Caco-2 (cell line): ENCODE data around the gene ATP6V0C. TPM values are rescaled to one million over a fixed set of nuclear protein-coding genes. Genes with fewer than 3 reads are reported as not detected.

ENCODE experiments used
- BruUV-seq: library from RNA; stranded (reverse); fragments of 400-500 nt; replicated peaks from 2 replicates; lab custom pipeline; 2021; lab: Mats Ljungman, UMichigan
- CTCF ChIA-PET: fragments of 300-600 bp; sonication (Branson Sonifier 250); formaldehyde crosslinking; loops from one replicate; lab custom pipeline; 2022; ENCODE audit warnings: antibody characterized with exemption; lab: Charles Lee
- POLR2A ChIA-PET: fragments of 300-600 bp; sonication (Branson Sonifier 250); formaldehyde crosslinking; loops from one replicate; lab custom pipeline; 2022; ENCODE audit warnings: antibody characterized with exemption; lab: Charles Lee
- DNase-seq, 2 experiments: peaks; one replicate each; pipeline versions ENCODE4 v3.0.0 to v3.0.0-alpha.2; 2020 to 2022
- H3K27me3 ChIP-seq: replicated peaks from 2 replicates; pipeline ENCODE4 v1.6.0; 2011; ENCODE audit warnings: low read length; ENCODE audit not compliant: control insufficient read depth, insufficient read depth
- H3K36me3 ChIP-seq: 2 replicates; pipeline ENCODE4 v1.5.1; 2011; ENCODE audit warnings: low read length; ENCODE audit not compliant: control insufficient read depth, insufficient read depth
- H3K4me1 ChIP-seq: fragments of 250-450 bp; sonication (Bioruptor Pico); 2 replicates; pipeline ENCODE4 v1.5.1; 2020; ENCODE audit warnings: mild to moderate bottlenecking
- H3K4me3 ChIP-seq: 2 replicates; pipeline ENCODE4 v1.5.1; 2011; ENCODE audit warnings: low read depth, mild to moderate bottlenecking, control low read depth, low read length
- H3K9me3 ChIP-seq: fragments of 250-450 bp; sonication (Bioruptor Pico); 2 replicates; pipeline ENCODE4 v1.5.1; 2020; ENCODE audit warnings: mild to moderate bottlenecking, moderate library complexity
- H3K27ac Mint-ChIP-seq: one replicate; pipeline ENCODE4 v1.8.0; 2022; ENCODE audit warnings: mixed read lengths; ENCODE audit not compliant: unreplicated experiment
- H3K27me3 Mint-ChIP-seq: one replicate; pipeline ENCODE4 v1.8.0; 2022; ENCODE audit warnings: mixed read lengths; ENCODE audit not compliant: insufficient read depth, unreplicated experiment
- H3K36me3 Mint-ChIP-seq: one replicate; pipeline ENCODE4 v1.8.0; 2022; ENCODE audit warnings: mild to moderate bottlenecking, mixed read lengths; ENCODE audit not compliant: insufficient read depth, unreplicated experiment
- H3K4me1 Mint-ChIP-seq: one replicate; pipeline ENCODE4 v1.8.0; 2022; ENCODE audit warnings: low read depth, mixed read lengths; ENCODE audit not compliant: unreplicated experiment
- H3K4me3 Mint-ChIP-seq: one replicate; pipeline ENCODE4 v1.8.0; 2022; ENCODE audit warnings: mild to moderate bottlenecking, moderate library complexity, mixed read lengths; ENCODE audit not compliant: unreplicated experiment
- H3K9me3 Mint-ChIP-seq: one replicate; pipeline ENCODE4 v1.8.0; 2022; ENCODE audit warnings: mixed read lengths; ENCODE audit not compliant: unreplicated experiment
- intact Hi-C: fragments of 100-400 bp; cut with micrococcal nuclease; formaldehyde crosslinking; loops from one replicate; pipeline ENCODE4 v1.10.0; 2022; ENCODE audit not compliant: unreplicated experiment
- total RNA-seq: library from RNA; stranded (reverse); gene quantifications from 2 replicates; pipeline ENCODE4 v1.2.3, GENCODE V29; 2022
- TF ChIP-seq, protein P1 (sequence below), 2 experiments: fragments of 200-600 bp in 1 of 2; IDR thresholded peaks; 1 replicate in 1 of 2; 2 replicates in 1 of 2; pipeline versions ENCODE4 v1.5.1 to v1.8.0; 2011 to 2022; ENCODE audit warnings: antibody characterized with exemption in 1 of 2, control low read depth in 1 of 2, inconsistent platforms in 1 of 2, low read depth in 1 of 2, low read length in 1 of 2, mild to moderate bottlenecking in 1 of 2, moderate library complexity in 1 of 2; ENCODE audit not compliant: insufficient read depth in 1 of 2, severe bottlenecking in 1 of 2, unreplicated experiment in 1 of 2

The ATP6V0C gene
- total RNA-seq, 1 experiment from 2014 or later: 200 TPM

DNA sequence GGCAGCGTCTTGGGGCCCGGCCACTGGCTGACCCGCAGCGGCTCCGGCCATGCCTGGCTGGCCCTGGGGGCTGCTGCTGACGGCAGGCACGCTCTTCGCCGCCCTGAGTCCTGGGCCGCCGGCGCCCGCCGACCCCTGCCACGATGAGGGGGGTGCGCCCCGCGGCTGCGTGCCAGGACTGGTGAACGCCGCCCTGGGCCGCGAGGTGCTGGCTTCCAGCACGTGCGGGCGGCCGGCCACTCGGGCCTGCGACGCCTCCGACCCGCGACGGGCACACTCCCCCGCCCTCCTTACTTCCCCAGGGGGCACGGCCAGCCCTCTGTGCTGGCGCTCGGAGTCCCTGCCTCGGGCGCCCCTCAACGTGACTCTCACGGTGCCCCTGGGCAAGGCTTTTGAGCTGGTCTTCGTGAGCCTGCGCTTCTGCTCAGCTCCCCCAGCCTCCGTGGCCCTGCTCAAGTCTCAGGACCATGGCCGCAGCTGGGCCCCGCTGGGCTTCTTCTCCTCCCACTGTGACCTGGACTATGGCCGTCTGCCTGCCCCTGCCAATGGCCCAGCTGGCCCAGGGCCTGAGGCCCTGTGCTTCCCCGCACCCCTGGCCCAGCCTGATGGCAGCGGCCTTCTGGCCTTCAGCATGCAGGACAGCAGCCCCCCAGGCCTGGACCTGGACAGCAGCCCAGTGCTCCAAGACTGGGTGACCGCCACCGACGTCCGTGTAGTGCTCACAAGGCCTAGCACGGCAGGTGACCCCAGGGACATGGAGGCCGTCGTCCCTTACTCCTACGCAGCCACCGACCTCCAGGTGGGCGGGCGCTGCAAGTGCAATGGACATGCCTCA, 41.9 kb upstream of the ATP6V0C start:
- ChIA-PET CTCF (interaction anchor here (0.7 kb wide), 1 partner anchor 390 kb away, joined by 4 read pairs; no protein-coding TSS in a partner anchor), POLR2A (interaction anchor here (1.0 kb wide), 1 partner anchor 12 kb away, joined by 4 read pairs; the partner anchor contains the start of gene TEDC2)
- H3K9me3 Mint-ChIP-seq: no peaks in the 10 kb centered on the region
- no peaks in the 10 kb centered on the region for H3K36me3 ChIP-seq
- intact Hi-C loops: no loop called here
- peaks cover 10% of the 10 kb centered on the region for H3K36me3 Mint-ChIP-seq
- H3K4me1 ChIP-seq: peaks cover 38% of the 10 kb centered on the region
- no peaks in the 10 kb centered on the region for H3K27me3 Mint-ChIP-seq
- no peaks in the 10 kb centered on the region for H3K27me3 ChIP-seq
- TF ChIP-seq, protein P1, sequence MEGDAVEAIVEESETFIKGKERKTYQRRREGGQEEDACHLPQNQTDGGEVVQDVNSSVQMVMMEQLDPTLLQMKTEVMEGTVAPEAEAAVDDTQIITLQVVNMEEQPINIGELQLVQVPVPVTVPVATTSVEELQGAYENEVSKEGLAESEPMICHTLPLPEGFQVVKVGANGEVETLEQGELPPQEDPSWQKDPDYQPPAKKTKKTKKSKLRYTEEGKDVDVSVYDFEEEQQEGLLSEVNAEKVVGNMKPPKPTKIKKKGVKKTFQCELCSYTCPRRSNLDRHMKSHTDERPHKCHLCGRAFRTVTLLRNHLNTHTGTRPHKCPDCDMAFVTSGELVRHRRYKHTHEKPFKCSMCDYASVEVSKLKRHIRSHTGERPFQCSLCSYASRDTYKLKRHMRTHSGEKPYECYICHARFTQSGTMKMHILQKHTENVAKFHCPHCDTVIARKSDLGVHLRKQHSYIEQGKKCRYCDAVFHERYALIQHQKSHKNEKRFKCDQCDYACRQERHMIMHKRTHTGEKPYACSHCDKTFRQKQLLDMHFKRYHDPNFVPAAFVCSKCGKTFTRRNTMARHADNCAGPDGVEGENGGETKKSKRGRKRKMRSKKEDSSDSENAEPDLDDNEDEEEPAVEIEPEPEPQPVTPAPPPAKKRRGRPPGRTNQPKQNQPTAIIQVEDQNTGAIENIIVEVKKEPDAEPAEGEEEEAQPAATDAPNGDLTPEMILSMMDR (IDR thresholded peaks at IDR 0.05; ENCODE audit: insufficient read depth in 1 of 2, low read depth in 1 of 2, low read length in 1 of 2, severe bottlenecking in 1 of 2, unreplicated experiment in 1 of 2): no peak
- H3K4me3 ChIP-seq: peak overlapping the region; percentile 14; the same call in 1 of the 2 replicates
- H3K4me1 Mint-ChIP-seq: peaks cover 11% of the 10 kb centered on the region
- H3K27ac Mint-ChIP-seq: no peak overlapping the region
- peak overlapping the region; percentile 45 for H3K4me3 Mint-ChIP-seq
- no peaks in the 10 kb centered on the region for H3K9me3 ChIP-seq
- DNase-seq: no peak
- no TSS peak for BruUV-seq

DNA sequence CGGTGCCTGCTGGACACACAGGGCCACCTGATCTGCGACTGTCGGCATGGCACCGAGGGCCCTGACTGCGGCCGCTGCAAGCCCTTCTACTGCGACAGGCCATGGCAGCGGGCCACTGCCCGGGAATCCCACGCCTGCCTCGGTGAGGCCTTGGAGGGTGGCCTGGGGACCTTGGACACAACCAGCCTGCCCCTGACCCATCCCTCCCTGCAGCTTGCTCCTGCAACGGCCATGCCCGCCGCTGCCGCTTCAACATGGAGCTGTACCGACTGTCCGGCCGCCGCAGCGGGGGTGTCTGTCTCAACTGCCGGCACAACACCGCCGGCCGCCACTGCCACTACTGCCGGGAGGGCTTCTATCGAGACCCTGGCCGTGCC, 41.3 kb upstream of the ATP6V0C start:
- no peaks in the 10 kb centered on the region for H3K27me3 Mint-ChIP-seq
- H3K4me3 ChIP-seq: no peak overlapping the region
- H3K4me1 Mint-ChIP-seq: peaks cover 11% of the 10 kb centered on the region
- CTCF ChIA-PET: no interaction called here
- TF ChIP-seq, protein P1 (IDR thresholded peaks at IDR 0.05; ENCODE audit: insufficient read depth in 1 of 2, low read depth in 1 of 2, low read length in 1 of 2, severe bottlenecking in 1 of 2, unreplicated experiment in 1 of 2): no peak
- intact Hi-C loops: no loop called here
- no peaks in the 10 kb centered on the region for H3K27me3 ChIP-seq
- no peak for DNase-seq
- H3K4me1 ChIP-seq: peaks cover 38% of the 10 kb centered on the region
- H3K9me3 ChIP-seq: no peaks in the 10 kb centered on the region
- POLR2A ChIA-PET: no interaction called here
- no peaks in the 10 kb centered on the region for H3K9me3 Mint-ChIP-seq
- H3K27ac Mint-ChIP-seq: no peak overlapping the region
- peaks cover 10% of the 10 kb centered on the region for H3K36me3 Mint-ChIP-seq
- H3K36me3 ChIP-seq: no peaks in the 10 kb centered on the region
- BruUV-seq: no TSS peak
- peak overlapping the region; percentile 45 for H3K4me3 Mint-ChIP-seq

DNA sequence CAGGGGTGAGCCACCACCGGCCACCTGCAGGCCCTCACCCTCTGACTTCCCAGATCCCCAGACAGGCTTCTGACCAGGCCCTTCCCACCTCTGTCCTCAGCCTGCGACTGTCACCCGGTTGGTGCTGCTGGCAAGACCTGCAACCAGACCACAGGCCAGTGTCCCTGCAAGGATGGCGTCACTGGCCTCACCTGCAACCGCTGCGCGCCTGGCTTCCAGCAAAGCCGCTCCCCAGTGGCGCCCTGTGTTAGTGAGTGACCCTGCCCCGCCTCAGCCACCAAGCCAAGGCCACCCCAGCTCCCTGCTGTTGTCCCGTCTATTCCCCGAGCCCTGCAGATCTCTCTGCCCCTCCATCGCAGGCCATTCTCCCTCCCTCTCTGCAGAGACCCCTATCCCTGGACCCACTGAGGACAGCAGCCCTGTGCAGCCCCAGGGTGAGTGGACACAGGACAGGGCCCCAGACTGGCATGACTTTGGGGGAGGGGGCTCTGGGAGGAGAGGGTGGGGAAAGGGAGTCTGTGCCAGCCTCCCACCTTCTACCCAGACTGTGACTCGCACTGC, 40.8 kb upstream of the ATP6V0C start:
- Histone ChIP-seq H3K9me3 (no peaks in the 10 kb centered on the region), H3K4me3 (peak overlapping the region; percentile 92), H3K36me3 (no peaks in the 10 kb centered on the region), H3K4me1 (peaks cover 38% of the 10 kb centered on the region), H3K27me3 (no peaks in the 10 kb centered on the region)
- H3K4me3 Mint-ChIP-seq: peak overlapping the region; percentile 62
- ChIA-PET CTCF (interaction anchor here (1.5 kb wide), 1 partner anchor 12 kb away, joined by 4 read pairs; no protein-coding TSS in a partner anchor), POLR2A (no interaction called here)
- H3K4me1 Mint-ChIP-seq: peaks cover 11% of the 10 kb centered on the region
- H3K27me3 Mint-ChIP-seq: no peaks in the 10 kb centered on the region
- BruUV-seq: no TSS peak
- H3K36me3 Mint-ChIP-seq: peaks cover 10% of the 10 kb centered on the region
- H3K27ac Mint-ChIP-seq: no peak overlapping the region
- intact Hi-C loops: no loop called here
- no peak for DNase-seq
- TF ChIP-seq, protein P1 (IDR thresholded peaks at IDR 0.05; ENCODE audit: insufficient read depth in 1 of 2, low read depth in 1 of 2, low read length in 1 of 2, severe bottlenecking in 1 of 2, unreplicated experiment in 1 of 2): no peak
- H3K9me3 Mint-ChIP-seq: no peaks in the 10 kb centered on the region
